GM19455 (cell line): Measurements from ENCODE around the gene GPRASP2.

ENCODE experiments used
- ATAC-seq: cut with Tn5 transposase; IDR thresholded peaks from one replicate; pipeline ENCODE4 v1.9.1; 2021; ENCODE audit not compliant: unreplicated experiment

GPRASP2 gene

DNA sequence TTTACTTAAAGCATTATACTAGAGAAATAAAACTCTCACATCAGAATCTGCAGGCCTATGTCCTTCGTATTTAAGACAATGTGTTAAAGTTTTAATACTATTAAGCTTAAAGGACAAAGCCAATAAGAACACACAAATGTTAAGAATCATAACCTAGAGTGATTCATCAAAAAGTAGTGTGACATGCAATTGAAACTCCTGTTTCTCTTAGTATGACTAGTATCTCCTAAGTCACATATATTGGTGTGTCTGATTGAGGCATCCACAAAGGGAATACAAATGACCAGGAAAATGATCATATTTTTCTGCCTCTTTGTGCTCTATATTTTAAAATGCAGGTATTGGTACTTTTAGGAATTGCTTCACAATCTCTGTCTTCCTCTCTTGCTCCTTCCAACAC is 32.1 kb downstream of the GPRASP2 start:
- ATAC-seq, result no peak

DNA sequence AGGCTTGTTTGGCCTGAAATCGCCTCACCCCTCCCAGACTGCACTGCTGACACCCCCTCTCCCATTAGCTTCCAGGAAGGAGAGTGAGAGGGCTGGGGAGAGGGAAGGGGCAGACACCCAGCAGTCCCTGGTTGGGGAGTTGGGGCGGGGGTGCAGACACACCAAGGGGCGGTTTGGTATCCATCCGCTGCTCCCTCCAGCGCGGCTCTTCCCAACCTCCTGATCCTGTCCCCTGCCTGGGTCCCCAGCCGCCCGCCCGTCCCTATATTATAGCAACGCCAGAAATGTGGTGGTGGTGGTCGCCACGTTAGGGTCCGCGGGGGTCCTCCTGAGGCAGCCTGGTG is 33.2 kb downstream of the GPRASP2 start:
- no peak for ATAC-seq

- ATAC-seq, result no peak
Observed at GRCh38 chrX:102745857-102746584, 33.8 kb downstream of the GPRASP2 start.

DNA sequence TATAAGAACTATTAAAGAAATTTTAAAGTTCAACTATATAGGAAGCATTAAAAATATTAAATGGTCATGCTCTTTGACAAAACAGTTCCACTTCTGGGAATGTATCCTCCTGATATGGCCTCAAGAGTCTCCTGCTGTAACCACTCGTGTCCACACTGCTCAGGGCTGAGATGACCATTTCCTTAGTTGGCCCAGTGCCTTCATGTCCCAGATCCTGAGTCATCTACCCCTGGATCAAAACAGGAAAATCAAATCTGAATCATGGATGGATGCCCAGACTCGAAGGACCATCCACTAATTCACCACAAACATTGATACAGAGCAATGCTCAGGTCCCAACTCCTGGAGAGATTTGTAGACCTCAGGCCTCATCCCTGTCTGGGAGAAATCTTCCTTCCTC is 53.0 kb downstream of the GPRASP2 start:
- no peak for ATAC-seq

GRCh38 chrX:102765809-102766208 is 53.6 kb downstream of the GPRASP2 start:
- no peak for ATAC-seq

GRCh38 chrX:102767287-102767686 is 55.0 kb downstream of the GPRASP2 start:
- no peak for ATAC-seq
